GM12864 (cell line): ENCODE measurements around the gene ALOX12B.

Experiments used
- DNase-seq: peaks from one replicate; pipeline ENCODE4 v3.0.0-alpha.2; 2011; ENCODE audit warnings: low read depth
- H3K4me3 ChIP-seq: 2 replicates; pipeline ENCODE4 v1.5.1; 2011; ENCODE audit warnings: mild to moderate bottlenecking, low read depth, low read length, control low read depth
- TF ChIP-seq, protein P1 (sequence below): IDR thresholded peaks from 2 replicates; pipeline ENCODE4 v1.5.1; 2011; ENCODE audit warnings: low read depth, mild to moderate bottlenecking, moderate library complexity, low read length, control low read depth, inconsistent platforms; ENCODE audit errors: missing control alignments

The ALOX12B gene

GRCh38 chr17:8041979-8042378 lies 45.5 kb downstream of the ALOX12B start:
- H3K4me3 ChIP-seq = no peak overlapping the region
- no peak for DNase-seq
- TF ChIP-seq, protein P1, sequence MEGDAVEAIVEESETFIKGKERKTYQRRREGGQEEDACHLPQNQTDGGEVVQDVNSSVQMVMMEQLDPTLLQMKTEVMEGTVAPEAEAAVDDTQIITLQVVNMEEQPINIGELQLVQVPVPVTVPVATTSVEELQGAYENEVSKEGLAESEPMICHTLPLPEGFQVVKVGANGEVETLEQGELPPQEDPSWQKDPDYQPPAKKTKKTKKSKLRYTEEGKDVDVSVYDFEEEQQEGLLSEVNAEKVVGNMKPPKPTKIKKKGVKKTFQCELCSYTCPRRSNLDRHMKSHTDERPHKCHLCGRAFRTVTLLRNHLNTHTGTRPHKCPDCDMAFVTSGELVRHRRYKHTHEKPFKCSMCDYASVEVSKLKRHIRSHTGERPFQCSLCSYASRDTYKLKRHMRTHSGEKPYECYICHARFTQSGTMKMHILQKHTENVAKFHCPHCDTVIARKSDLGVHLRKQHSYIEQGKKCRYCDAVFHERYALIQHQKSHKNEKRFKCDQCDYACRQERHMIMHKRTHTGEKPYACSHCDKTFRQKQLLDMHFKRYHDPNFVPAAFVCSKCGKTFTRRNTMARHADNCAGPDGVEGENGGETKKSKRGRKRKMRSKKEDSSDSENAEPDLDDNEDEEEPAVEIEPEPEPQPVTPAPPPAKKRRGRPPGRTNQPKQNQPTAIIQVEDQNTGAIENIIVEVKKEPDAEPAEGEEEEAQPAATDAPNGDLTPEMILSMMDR = no peak

- no peak overlapping the region for H3K4me3 ChIP-seq
- TF ChIP-seq, protein P1 = peak; percentile 66
- DNase-seq = peak; percentile 16
Observed at GRCh38 chr17:8041249-8041928, 46.1 kb downstream of the ALOX12B start.

DNA sequence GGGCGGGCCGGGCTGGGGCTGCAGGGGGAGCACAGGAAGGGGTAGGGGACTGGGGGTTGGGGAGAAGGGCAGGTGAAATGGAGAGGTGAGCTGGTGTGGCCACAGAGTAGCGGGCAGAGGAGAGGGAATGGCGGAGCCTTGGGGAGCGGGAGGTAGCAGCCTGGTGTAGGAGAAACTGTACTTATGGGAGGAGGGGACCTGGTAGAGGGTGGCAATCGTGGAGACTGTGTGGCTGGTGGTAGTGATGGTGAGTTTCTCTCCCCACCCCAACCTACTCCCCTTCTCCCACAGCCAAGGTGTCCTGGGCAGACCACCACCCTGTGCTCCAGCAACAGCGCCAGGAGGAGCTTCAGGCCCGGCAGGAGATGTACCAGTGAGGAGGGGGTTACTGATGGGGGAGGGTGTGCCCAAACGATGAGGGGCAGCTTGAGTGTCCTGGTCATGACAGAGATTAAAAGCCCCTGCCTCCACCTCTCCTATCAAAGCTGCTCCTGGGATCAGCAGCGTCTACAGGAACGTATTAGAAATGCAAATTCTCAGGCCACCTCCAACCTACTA lies 47.8 kb downstream of the ALOX12B start:
- TF ChIP-seq, protein P1 = no peak
- H3K4me3 ChIP-seq = no peak overlapping the region
- DNase-seq = no peak

DNA sequence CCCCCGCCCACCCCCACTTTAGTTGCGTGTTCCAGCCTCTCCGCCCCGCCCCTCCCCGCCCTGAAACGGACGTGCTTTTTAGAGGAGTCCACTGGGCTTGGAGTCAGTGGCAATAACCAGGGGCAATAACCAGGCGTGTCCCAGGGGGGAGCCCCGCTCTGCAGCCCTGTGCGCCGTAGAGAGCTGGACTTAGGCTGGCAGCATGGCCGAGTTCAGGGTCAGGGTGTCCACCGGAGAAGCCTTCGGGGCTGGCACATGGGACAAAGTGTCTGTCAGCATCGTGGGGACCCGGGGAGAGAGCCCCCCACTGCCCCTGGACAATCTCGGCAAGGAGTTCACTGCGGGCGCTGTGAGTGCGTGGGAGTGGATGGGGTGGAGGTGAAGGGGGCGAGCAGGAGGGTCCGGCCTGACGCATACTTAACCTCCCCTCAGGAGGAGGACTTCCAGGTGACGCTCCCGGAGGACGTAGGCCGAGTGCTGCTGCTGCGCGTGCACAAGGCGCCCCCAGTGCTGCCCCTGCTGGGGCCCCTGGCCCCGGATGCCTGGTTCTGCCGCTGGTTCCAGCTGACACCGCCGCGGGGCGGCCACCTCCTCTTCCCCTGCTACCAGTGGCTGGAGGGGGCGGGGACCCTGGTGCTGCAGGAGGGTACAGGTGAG lies 48.4 kb downstream of the ALOX12B start, which contains the start of gene ALOX15B:
Gene ALOX15B (plus strand): TSS at position 106 of the 657 bp plus-strand sequence. CDS start 97 bp downstream, at position 203.
- no peak for DNase-seq
- no peak within 1 kb of the TSS for H3K4me3 ChIP-seq
- TF ChIP-seq, protein P1 = no peak

DNA sequence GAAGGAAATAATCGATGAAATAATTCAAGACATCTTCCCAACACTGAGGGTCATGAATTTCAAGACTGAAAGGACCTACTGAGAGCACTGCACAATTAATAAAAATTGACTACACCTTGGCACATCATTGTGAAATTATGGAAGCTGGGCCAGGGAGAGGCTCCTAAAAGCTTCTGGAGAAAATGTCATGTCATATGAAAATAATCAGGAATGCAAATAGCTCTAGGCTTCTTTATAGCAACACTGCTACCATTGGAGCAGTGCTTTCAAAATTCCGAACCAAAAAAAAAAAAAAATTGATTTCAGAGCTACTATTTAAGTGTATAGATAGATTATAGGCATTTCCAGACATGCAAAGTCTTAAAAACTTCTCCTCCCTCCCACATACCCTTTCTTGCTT lies 55.1 kb downstream of the ALOX12B start:
- TF ChIP-seq, protein P1 = no peak
- DNase-seq = no peak
- no peak overlapping the region for H3K4me3 ChIP-seq

DNA sequence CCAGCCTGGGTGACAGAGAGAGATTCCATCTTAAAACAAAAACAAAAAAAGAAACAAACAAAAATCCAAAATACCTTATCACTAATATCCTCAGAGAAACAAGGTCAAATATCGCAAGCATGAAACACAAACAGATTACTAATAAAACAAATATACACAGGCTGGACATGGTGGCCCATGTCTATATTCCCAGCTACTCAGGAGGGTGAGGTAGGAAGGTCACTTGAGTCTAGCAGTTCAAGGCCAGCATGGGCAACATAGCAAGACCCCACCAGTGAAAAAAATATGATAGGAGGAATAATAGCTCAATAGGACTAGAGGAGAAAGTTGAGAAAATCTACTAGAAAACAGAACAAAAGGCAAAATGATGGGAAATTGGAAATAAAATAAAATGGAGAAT lies 55.6 kb downstream of the ALOX12B start:
- DNase-seq = no peak
- no peak overlapping the region for H3K4me3 ChIP-seq

More for the DNA sequence above, 55.6 kb downstream of the ALOX12B start:
- TF ChIP-seq, protein P1 = no peak
